Karpas-422 (cell line): Measurements from ENCODE around the gene TTC27. TPM values are rescaled to one million over a fixed set of nuclear protein-coding genes. Genes with fewer than 3 reads are reported as not detected.

Experiments used
- DNase-seq: peaks from one replicate; pipeline ENCODE4 v3.0.0-alpha.2; 2015
- H2AFZ ChIP-seq: fragments of 200-600 bp; sonication (generic); 2 replicates; pipeline ENCODE4 v1.6.1; 2014; ENCODE audit warnings: antibody characterized with exemption, low read length, mixed read lengths
- H3K27ac ChIP-seq: fragments of 200-600 bp; sonication (generic); 2 replicates; pipeline ENCODE4 v1.5.1; 2014; ENCODE audit warnings: mild to moderate bottlenecking, low read length, moderate library complexity
- H3K27me3 ChIP-seq: fragments of 200-600 bp; sonication (generic); 2 replicates; pipeline ENCODE4 v1.6.1; 2014; ENCODE audit warnings: low read length, mixed read lengths
- H3K36me3 ChIP-seq: fragments of 200-600 bp; sonication (generic); 2 replicates; pipeline ENCODE4 v1.6.1; 2014; ENCODE audit warnings: low read length, mixed read lengths; ENCODE audit not compliant: insufficient read depth
- H3K4me1 ChIP-seq: fragments of 200-600 bp; sonication (generic); 2 replicates; pipeline ENCODE4 v1.6.1; 2014; ENCODE audit warnings: mild to moderate bottlenecking, low read length, mixed read lengths
- H3K4me2 ChIP-seq: fragments of 200-600 bp; sonication (generic); 2 replicates; pipeline ENCODE4 v1.6.1; 2014; ENCODE audit warnings: low read length, low read depth, mild to moderate bottlenecking; ENCODE audit not compliant: poor library complexity, severe bottlenecking
- H3K4me3 ChIP-seq: fragments of 200-600 bp; sonication (generic); 2 replicates; pipeline ENCODE4 v1.5.1; 2014; ENCODE audit warnings: mild to moderate bottlenecking, antibody characterized with exemption, low read length, mixed read lengths
- H3K79me2 ChIP-seq: fragments of 200-600 bp; sonication (generic); 2 replicates; pipeline ENCODE4 v1.6.1; 2014; ENCODE audit warnings: mild to moderate bottlenecking, low read length, mixed read lengths
- H3K9ac ChIP-seq: fragments of 200-600 bp; sonication (generic); 2 replicates; pipeline ENCODE4 v1.6.0; 2014; ENCODE audit warnings: low read length
- H3K9me2 ChIP-seq: fragments of 200-600 bp; sonication (generic), shearing (Covaris generic); replicated peaks from 2 replicates; pipeline ENCODE4 v1.6.0; 2014; ENCODE audit warnings: mild to moderate bottlenecking, low read length, moderate library complexity; ENCODE audit not compliant: insufficient read depth
- H3K9me3 ChIP-seq: fragments of 300-700, 200-600 bp; sonication (generic); 2 replicates; pipeline ENCODE4 v1.6.1; 2014; ENCODE audit warnings: low read length, mixed read lengths
- H4K20me1 ChIP-seq: fragments of 200-600 bp; sonication (generic); 2 replicates; pipeline ENCODE4 v1.6.1; 2014; ENCODE audit warnings: mild to moderate bottlenecking, antibody characterized with exemption, low read length, low read depth; ENCODE audit not compliant: insufficient read depth
- total RNA-seq: library from RNA; depleted of rRNA; stranded (reverse); fragments of >200 nt; shearing (Covaris generic); gene quantifications from 2 replicates; pipeline ENCODE4 v1.2.3, GENCODE V29; 2014; ENCODE audit warnings: low replicate concordance

Gene TTC27
- total RNA-seq, 1 experiment from 2014 or later: 26.8 TPM

GRCh38 chr2:32772638-32773447 is 145.0 kb downstream of the TTC27 start:
- Histone ChIP-seq H3K27me3 (no peaks in the 10 kb centered on the region), H3K36me3 (peaks cover 6% of the 10 kb centered on the region; the same call in 1 of the 2 replicates), H3K9me3 (no peaks in the 10 kb centered on the region), H3K9me2 (no peaks in the 10 kb centered on the region), H2AFZ (no peak overlapping the region), H3K79me2 (peaks cover 5% of the 10 kb centered on the region; the same call in 1 of the 2 replicates), H4K20me1 (no peaks in the 10 kb centered on the region), H3K4me2 (no peak overlapping the region), H3K9ac (no peak overlapping the region), H3K27ac (no peak overlapping the region), H3K4me3 (no peak overlapping the region), H3K4me1 (peaks cover 14% of the 10 kb centered on the region)
- peak; percentile 74 for DNase-seq

GRCh38 chr2:32773448-32773808 is 145.6 kb downstream of the TTC27 start:
- Histone ChIP-seq H2AFZ (no peak overlapping the region), H3K27ac (no peak overlapping the region), H3K4me2 (no peak overlapping the region)

GRCh38 chr2:32775954-32776353 is 148.1 kb downstream of the TTC27 start:
- Histone ChIP-seq H3K9me3 (peaks cover 2% of the 10 kb centered on the region; the same call in 1 of the 2 replicates), H3K4me3 (no peak overlapping the region), H3K4me2 (no peak overlapping the region), H3K9ac (no peak overlapping the region), H3K79me2 (peaks cover 5% of the 10 kb centered on the region; the same call in 1 of the 2 replicates), H3K27me3 (no peaks in the 10 kb centered on the region), H3K36me3 (peaks cover 26% of the 10 kb centered on the region), H3K4me1 (peaks cover 14% of the 10 kb centered on the region), H2AFZ (no peak overlapping the region), H3K27ac (no peak overlapping the region), H3K9me2 (no peaks in the 10 kb centered on the region), H4K20me1 (no peaks in the 10 kb centered on the region)
- no peak for DNase-seq

More at GRCh38 chr2:32773448-32773808, 145.6 kb downstream of the TTC27 start:
- Histone ChIP-seq H3K79me2 (peaks cover 5% of the 10 kb centered on the region; the same call in 1 of the 2 replicates), H3K4me3 (no peak overlapping the region), H3K9me2 (no peaks in the 10 kb centered on the region), H3K27me3 (no peaks in the 10 kb centered on the region), H3K36me3 (peaks cover 9% of the 10 kb centered on the region; the same call in 1 of the 2 replicates), H3K4me1 (peaks cover 14% of the 10 kb centered on the region), H3K9me3 (no peaks in the 10 kb centered on the region), H3K9ac (no peak overlapping the region), H4K20me1 (no peaks in the 10 kb centered on the region)
- DNase-seq: no peak

GRCh38 chr2:32777714-32778113 is 149.9 kb downstream of the TTC27 start:
- DNase-seq: no peak
- H4K20me1 ChIP-seq: no peaks in the 10 kb centered on the region
- peaks cover 5% of the 10 kb centered on the region; the same call in 1 of the 2 replicates for H3K79me2 ChIP-seq
- H3K27me3 ChIP-seq: no peaks in the 10 kb centered on the region
- no peak overlapping the region for H3K27ac ChIP-seq
- no peak overlapping the region for H3K4me3 ChIP-seq
- no peak overlapping the region for H3K4me2 ChIP-seq
- H3K4me1 ChIP-seq: no peaks in the 10 kb centered on the region
- peaks cover 30% of the 10 kb centered on the region for H3K36me3 ChIP-seq
- H3K9me3 ChIP-seq: peaks cover 3% of the 10 kb centered on the region; the same call in 1 of the 2 replicates
- H3K9ac ChIP-seq: no peak overlapping the region
- H2AFZ ChIP-seq: no peak overlapping the region
- no peaks in the 10 kb centered on the region for H3K9me2 ChIP-seq

DNA sequence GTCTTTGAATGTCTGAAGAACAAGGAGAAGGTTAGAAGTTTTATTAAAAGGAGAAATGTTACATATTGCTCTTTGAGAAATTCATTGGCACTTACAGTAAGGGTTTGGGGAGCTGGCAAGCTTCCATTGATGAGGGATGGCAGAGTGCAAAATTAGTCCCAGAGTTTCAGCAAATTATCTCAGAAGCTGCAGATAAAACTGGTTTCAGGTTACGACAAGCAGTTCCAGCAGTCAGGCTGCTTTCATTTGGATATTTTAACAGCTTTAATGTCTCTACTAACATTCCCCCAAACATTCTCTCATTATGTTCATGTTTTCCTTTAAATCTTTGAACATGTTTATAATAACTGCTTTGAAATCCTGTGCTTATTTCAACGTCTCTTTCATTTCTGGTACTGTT is 153.1 kb downstream of the TTC27 start:
- no peak for DNase-seq
- H3K27ac ChIP-seq: no peak overlapping the region
- no peaks in the 10 kb centered on the region for H4K20me1 ChIP-seq
- no peaks in the 10 kb centered on the region for H3K79me2 ChIP-seq
- H2AFZ ChIP-seq: no peak overlapping the region
- H3K9me3 ChIP-seq: peaks cover 3% of the 10 kb centered on the region; the same call in 1 of the 2 replicates
- no peak overlapping the region for H3K9ac ChIP-seq
- no peaks in the 10 kb centered on the region for H3K9me2 ChIP-seq
- no peaks in the 10 kb centered on the region for H3K27me3 ChIP-seq
- no peak overlapping the region for H3K4me3 ChIP-seq
- no peaks in the 10 kb centered on the region for H3K4me1 ChIP-seq
- no peak overlapping the region for H3K4me2 ChIP-seq
- H3K36me3 ChIP-seq: peaks cover 30% of the 10 kb centered on the region

GRCh38 chr2:32783469-32783868 is 155.6 kb downstream of the TTC27 start:
- Histone ChIP-seq H3K79me2 (no peaks in the 10 kb centered on the region), H3K4me1 (no peaks in the 10 kb centered on the region), H3K27me3 (no peaks in the 10 kb centered on the region), H3K4me3 (no peak overlapping the region), H2AFZ (no peak overlapping the region), H4K20me1 (no peaks in the 10 kb centered on the region), H3K36me3 (peaks cover 20% of the 10 kb centered on the region), H3K9me2 (no peaks in the 10 kb centered on the region), H3K4me2 (no peak overlapping the region), H3K9ac (no peak overlapping the region), H3K9me3 (peaks cover 3% of the 10 kb centered on the region; the same call in 1 of the 2 replicates), H3K27ac (no peak overlapping the region)
- no peak for DNase-seq

DNA sequence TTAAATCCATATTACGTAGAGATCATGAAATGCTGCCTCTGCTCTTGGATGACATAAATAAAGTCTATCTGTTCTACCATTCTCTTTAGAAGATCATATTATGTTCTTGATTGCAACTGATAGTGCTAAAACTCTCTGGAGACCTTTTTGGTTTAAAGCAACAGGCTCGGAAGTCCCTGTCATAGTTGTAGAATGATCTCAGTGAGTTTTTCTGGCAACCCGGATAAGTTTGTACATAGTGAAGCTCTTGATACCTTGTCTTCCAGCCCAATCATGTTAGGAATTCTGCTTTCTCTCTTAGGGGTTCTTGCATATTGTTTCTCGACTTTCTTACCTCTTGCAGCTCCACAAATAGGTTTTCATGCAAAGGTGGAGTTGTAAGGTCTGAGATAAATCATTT is 156.1 kb downstream of the TTC27 start:
- no peaks in the 10 kb centered on the region for H3K27me3 ChIP-seq
- H3K4me3 ChIP-seq: no peak overlapping the region
- no peaks in the 10 kb centered on the region for H4K20me1 ChIP-seq
- H3K27ac ChIP-seq: no peak overlapping the region
- H3K79me2 ChIP-seq: no peaks in the 10 kb centered on the region
- peaks cover 3% of the 10 kb centered on the region; the same call in 1 of the 2 replicates for H3K9me3 ChIP-seq
- no peak for DNase-seq
- H3K36me3 ChIP-seq: peaks cover 17% of the 10 kb centered on the region
- no peaks in the 10 kb centered on the region for H3K9me2 ChIP-seq
- no peak overlapping the region for H3K4me2 ChIP-seq
- no peak overlapping the region for H3K9ac ChIP-seq
- H3K4me1 ChIP-seq: no peaks in the 10 kb centered on the region
- no peak overlapping the region for H2AFZ ChIP-seq

- no peaks in the 10 kb centered on the region for H3K9me2 ChIP-seq
- no peaks in the 10 kb centered on the region for H3K36me3 ChIP-seq
- no peak overlapping the region for H3K4me3 ChIP-seq
- no peak overlapping the region for H3K27ac ChIP-seq
- no peaks in the 10 kb centered on the region for H3K9me3 ChIP-seq
- no peak overlapping the region for H3K4me2 ChIP-seq
- no peaks in the 10 kb centered on the region for H3K4me1 ChIP-seq
- H2AFZ ChIP-seq: no peak overlapping the region
- H4K20me1 ChIP-seq: no peaks in the 10 kb centered on the region
- no peaks in the 10 kb centered on the region for H3K79me2 ChIP-seq
- no peak overlapping the region for H3K9ac ChIP-seq
- DNase-seq: no peak
- no peaks in the 10 kb centered on the region for H3K27me3 ChIP-seq
Observed at GRCh38 chr2:32787207-32787606, 159.4 kb downstream of the TTC27 start.
